Fibroblast of lung (primary cell): ENCODE data around the gene GRK7. TPM values are rescaled to one million over a fixed set of nuclear protein-coding genes. Genes with fewer than 3 reads are reported as not detected.

Source experiments
- DNase-seq, 2 donors: peaks; one replicate each; pipeline versions ENCODE4 v3.0.0 to v3.0.0-alpha.2; 2010; ENCODE audit warnings: low read depth in 2 of 2
- H2AFZ ChIP-seq: 2 replicates; pipeline ENCODE4 v1.5.1; 2012; ENCODE audit warnings: low read length, control low read depth, inconsistent platforms
- H3K27ac ChIP-seq: 2 replicates; pipeline ENCODE4 v1.5.1; 2011; ENCODE audit warnings: low read length, control low read depth; ENCODE audit not compliant: insufficient read depth
- H3K27me3 ChIP-seq: 2 replicates; pipeline ENCODE4 v1.5.1; 2011; ENCODE audit warnings: mild to moderate bottlenecking, low read length; ENCODE audit not compliant: control insufficient read depth, insufficient read depth
- H3K36me3 ChIP-seq: 2 replicates; pipeline ENCODE4 v1.5.1; 2011; ENCODE audit warnings: low read length; ENCODE audit not compliant: control insufficient read depth, insufficient read depth
- H3K4me1 ChIP-seq: 2 replicates; pipeline ENCODE4 v1.5.1; 2011; ENCODE audit warnings: low read length; ENCODE audit not compliant: control insufficient read depth, insufficient read depth; ENCODE audit errors: extremely low read depth
- H3K4me2 ChIP-seq: 2 replicates; pipeline ENCODE4 v1.5.1; 2011; ENCODE audit warnings: low read length, control low read depth; ENCODE audit not compliant: insufficient read depth; ENCODE audit errors: extremely low read depth
- H3K4me3 ChIP-seq, 4 experiments: fragments of 200-600 bp in 1 of 4; sonication (generic) in 1 of 4; replicated peaks in 1 of 4; 2 replicates each; pipeline ENCODE4 v1.5.1; 2011 to 2016; ENCODE audit warnings: low read length in 4 of 4, low read depth in 3 of 4, mild to moderate bottlenecking in 3 of 4, control low read depth in 2 of 4, inconsistent platforms in 1 of 4, mixed read lengths in 1 of 4; ENCODE audit not compliant: insufficient read depth in 1 of 4; ENCODE audit errors: control extremely low read depth in 1 of 4
- H3K79me2 ChIP-seq: 2 replicates; pipeline ENCODE4 v1.5.1; 2012; ENCODE audit warnings: mild to moderate bottlenecking, low read length, inconsistent platforms; ENCODE audit not compliant: control insufficient read depth, insufficient read depth
- H3K9ac ChIP-seq: 2 replicates; pipeline ENCODE4 v1.5.1; 2011; ENCODE audit warnings: mild to moderate bottlenecking, low read length, control low read depth; ENCODE audit not compliant: insufficient read depth
- H3K9me3 ChIP-seq: 2 replicates; pipeline ENCODE4 v1.5.1; 2012; ENCODE audit warnings: low read depth, low read length; ENCODE audit not compliant: control insufficient read depth, insufficient read depth
- H4K20me1 ChIP-seq: 2 replicates; pipeline ENCODE4 v1.5.1; 2011; ENCODE audit warnings: low read length; ENCODE audit not compliant: control insufficient read depth, insufficient read depth; ENCODE audit errors: extremely low read depth
- CTCF ChIP-seq, 2 donors: IDR thresholded peaks in 1 of 2; conservative IDR thresholded peaks in 1 of 2; 1 replicate in 1 of 2; 2 replicates in 1 of 2; pipeline ENCODE4 v1.5.1; 2011 to 2012; ENCODE audit warnings: low read length in 2 of 2, control low read depth in 1 of 2, inconsistent platforms in 1 of 2, low read depth in 1 of 2, mild to moderate bottlenecking in 1 of 2
- EZH2 ChIP-seq: IDR thresholded peaks from 2 replicates; pipeline ENCODE4 v1.5.1; 2012; ENCODE audit warnings: low read length, control low read depth, mild to moderate bottlenecking; ENCODE audit errors: missing control alignments
- polyA plus RNA-seq, 2 donors: library from polyadenylated mRNA; depleted of rRNA in 1 of 2; stranded (reverse) in 1 of 2; unstranded in 1 of 2; fragments of >200 nt; gene quantifications; 2 replicates each; pipeline ENCODE4 v1.2.1, GENCODE V29; 2011 to 2012; ENCODE audit warnings: missing spikeins in 1 of 2
- total RNA-seq: library from RNA; depleted of rRNA; stranded (reverse); fragments of >200 nt; gene quantifications from 2 replicates; pipeline ENCODE4 v1.2.1, GENCODE V29; 2014

The GRK7 gene
- total and polyA plus RNA-seq, 2 donors (not counting 1 experiment from before 2014, with no cell fraction given) = under 0.01 TPM; not detected in 1

DNA sequence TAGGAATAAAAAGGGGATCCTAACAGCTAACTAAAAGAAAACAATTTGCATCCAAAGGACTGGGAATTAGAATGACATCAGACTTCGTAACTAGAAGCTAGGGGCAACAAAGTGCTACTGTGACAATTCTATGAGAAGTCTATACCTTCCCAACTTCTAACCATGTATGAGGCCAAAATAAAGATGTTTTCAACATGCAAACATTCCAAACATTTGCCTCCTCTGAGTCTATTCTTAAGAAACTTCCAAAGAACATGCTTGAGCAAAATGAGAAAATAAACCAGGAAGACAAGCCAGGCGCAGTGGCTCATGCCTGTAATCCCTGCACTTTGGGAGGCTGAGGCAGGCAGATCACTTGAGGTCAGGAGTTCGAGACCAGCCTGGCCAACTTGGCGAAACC is 38.2 kb upstream of the GRK7 start:
- TF ChIP-seq CTCF (conservative IDR thresholded peaks at IDR 0.05 in 1 of 2, IDR thresholded peaks at IDR 0.05 in 1 of 2; ENCODE audit: low read depth in 1 of 2, low read length in 2 of 2) (no peak), EZH2 (no peak)
- no peak overlapping the region for H3K4me2 ChIP-seq
- no peaks in the 10 kb centered on the region for H3K79me2 ChIP-seq
- no peaks in the 10 kb centered on the region for H3K4me1 ChIP-seq
- H2AFZ ChIP-seq = no peak overlapping the region
- H3K27ac ChIP-seq = no peak overlapping the region
- no peaks in the 10 kb centered on the region for H4K20me1 ChIP-seq
- H3K9ac ChIP-seq = no peak overlapping the region
- no peaks in the 10 kb centered on the region for H3K9me3 ChIP-seq
- H3K36me3 ChIP-seq = no peaks in the 10 kb centered on the region
- H3K4me3 ChIP-seq = no peak overlapping the region
- DNase-seq = no peak
- no peaks in the 10 kb centered on the region for H3K27me3 ChIP-seq

GRCh38 chr3:141726483-141726882 is 36.7 kb upstream of the GRK7 start:
- no peaks in the 10 kb centered on the region for H3K27me3 ChIP-seq
- no peak overlapping the region for H3K27ac ChIP-seq
- H3K9me3 ChIP-seq = no peaks in the 10 kb centered on the region
- H2AFZ ChIP-seq = no peak overlapping the region
- no peaks in the 10 kb centered on the region for H4K20me1 ChIP-seq
- no peak overlapping the region for H3K4me2 ChIP-seq
- TF ChIP-seq CTCF (conservative IDR thresholded peaks at IDR 0.05 in 1 of 2, IDR thresholded peaks at IDR 0.05 in 1 of 2; ENCODE audit: low read depth in 1 of 2, low read length in 2 of 2) (no peak), EZH2 (no peak)
- H3K79me2 ChIP-seq = no peaks in the 10 kb centered on the region
- no peaks in the 10 kb centered on the region for H3K36me3 ChIP-seq
- H3K4me3 ChIP-seq = no peak overlapping the region
- no peaks in the 10 kb centered on the region for H3K4me1 ChIP-seq
- DNase-seq = no peak
- H3K9ac ChIP-seq = no peak overlapping the region

GRCh38 chr3:141728355-141728892 is 34.8 kb upstream of the GRK7 start:
- H3K4me2 ChIP-seq = no peak overlapping the region
- H3K36me3 ChIP-seq = no peaks in the 10 kb centered on the region
- no peak for DNase-seq
- H3K4me1 ChIP-seq = no peaks in the 10 kb centered on the region
- H2AFZ ChIP-seq = no peak overlapping the region
- no peaks in the 10 kb centered on the region for H3K79me2 ChIP-seq
- H3K27ac ChIP-seq = no peak overlapping the region
- no peaks in the 10 kb centered on the region for H4K20me1 ChIP-seq
- H3K9ac ChIP-seq = no peak overlapping the region
- H3K4me3 ChIP-seq = no peak overlapping the region
- no peak for TF ChIP-seq EZH2
- no peak for TF ChIP-seq CTCF (conservative IDR thresholded peaks at IDR 0.05 in 1 of 2, IDR thresholded peaks at IDR 0.05 in 1 of 2; ENCODE audit: low read depth in 1 of 2, low read length in 2 of 2)
- no peaks in the 10 kb centered on the region for H3K9me3 ChIP-seq
- no peaks in the 10 kb centered on the region for H3K27me3 ChIP-seq
